ENCODE results near the gene UMODL1. TPM values are rescaled to one million over a fixed set of nuclear protein-coding genes. Genes with fewer than 3 reads are reported as not detected.

Gene UMODL1
- total and polyA plus RNA-seq, 2 of the 13 experiments (the other 11 are each of a cell fraction or from before 2014, with no cell fraction given), result not detected

DNA sequence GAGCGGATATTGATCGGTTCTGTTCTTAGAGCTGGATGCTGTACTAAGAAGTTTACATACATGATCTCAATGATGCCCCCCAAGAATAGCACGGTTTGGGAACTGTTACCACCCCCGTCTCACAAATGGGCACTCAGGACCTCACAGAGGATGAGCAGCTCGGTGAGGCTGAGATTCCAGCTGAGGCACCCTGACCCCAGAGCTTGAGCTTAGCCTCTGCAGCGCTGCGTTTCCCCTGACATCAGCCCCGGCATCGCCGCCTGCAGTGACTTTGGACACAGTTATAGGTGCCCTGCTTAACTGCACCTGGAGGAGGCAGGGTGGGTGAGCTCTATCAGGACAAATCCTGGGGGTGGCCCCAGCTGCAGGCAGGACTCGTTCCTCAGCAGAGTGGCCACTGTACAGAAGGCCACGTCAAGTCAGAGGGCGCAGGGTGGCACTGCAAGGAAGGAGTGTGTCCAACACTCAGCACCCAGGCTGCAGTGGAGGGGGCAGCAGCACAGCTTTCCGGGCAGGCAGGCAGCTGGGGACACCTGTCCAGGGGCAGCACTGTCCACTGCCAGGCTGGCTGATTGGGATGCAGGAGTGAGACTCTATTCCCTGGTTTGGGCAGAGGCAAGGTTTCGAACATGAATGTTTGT, 82.0 kb downstream of the UMODL1 start:
- Histone ChIP-seq H3K27ac (ENCODE audit: extremely low read length, insufficient read depth, low read length) (no peak overlapping the region), H3K27me3 (ENCODE audit: control insufficient read depth in 1 of 2, insufficient read depth in 2 of 2, low read length in 2 of 2) (peaks cover 4 to 21% of the 10 kb centered on the region in 2 experiments; a peak in 4 of 5 replicates), H3K9me3 (ENCODE audit: low read length) (no peaks in the 10 kb centered on the region), H3K36me3 (replicated peaks in 1 of 2; ENCODE audit: control insufficient read depth in 1 of 2, insufficient read depth in 2 of 2, low read length in 2 of 2) (no peaks in the 10 kb centered on the region), H3K4me2 (ENCODE audit: low read depth, low read length) (no peak overlapping the region), H3K9ac (ENCODE audit: insufficient read depth, low read depth, low read length) (no peak overlapping the region), H3K79me2 (ENCODE audit: insufficient read depth, low read length) (no peaks in the 10 kb centered on the region), H4K20me1 (ENCODE audit: insufficient read depth, low read length) (no peaks in the 10 kb centered on the region), H3K4me1 (ENCODE audit: insufficient read depth, low read length) (0 out of 2 replicates have a peak, but pooled peaks cover 7% of the 10 kb centered on the region), H3K4me3 (replicated peaks in 1 of 3; ENCODE audit: insufficient read depth in 1 of 3, low read depth in 2 of 3, low read length in 3 of 3) (no peak overlapping the region), H2AFZ (ENCODE audit: low read length) (no peak overlapping the region)
- no TSS peak for BruUV-seq (replicated peaks)
- in situ Hi-C loops (cut with HindIII; ENCODE audit: extremely low pct_ligation_motif_present, low pct_unique_long_range_greater_than_20kb) (loop anchor here (10.0 kb wide), 1 partner anchor 292 kb away; no protein-coding TSS in a partner anchor), intact Hi-C loops (cut with micrococcal nuclease; ENCODE audit: unreplicated experiment) (no loop called here)
- TF ChIP-seq ATF1 (CRISPR knock-in tag; IDR thresholded peaks at IDR 0.05) (no peak), HNRNPH1 (optimal IDR thresholded peaks at IDR 0.05; ENCODE audit: low read depth, low read length) (no peak), NR2F1 (CRISPR knock-in tag; IDR thresholded peaks at IDR 0.05) (no peak), ZNF44 (CRISPR knock-in tag; IDR thresholded peaks at IDR 0.05) (no peak), ZNF10 (CRISPR knock-in tag; IDR thresholded peaks at IDR 0.05; ENCODE audit: borderline replicate concordance, low read depth) (no peak), ZEB1 (IDR thresholded peaks at IDR 0.05; ENCODE audit: insufficient replicate concordance, low read depth) (no peak), NFYC (CRISPR knock-in tag; IDR thresholded peaks at IDR 0.05) (no peak), RFXANK (CRISPR knock-in tag; IDR thresholded peaks at IDR 0.05) (no peak)
- CTCF ChIA-PET (ENCODE audit: low intra/inter-chr PET ratio, low total read pairs), result no interaction called here
- DNase-seq (ENCODE audit: low spot score) (no peak), FAIRE-seq (no peak), ATAC-seq (no peak)
- 0% methylated on average over 1 of the region's 15 CpGs for WGBS (ENCODE audit: low lambda C conversion rate)
- POLR2A ChIA-PET, result no interaction called here

DNA sequence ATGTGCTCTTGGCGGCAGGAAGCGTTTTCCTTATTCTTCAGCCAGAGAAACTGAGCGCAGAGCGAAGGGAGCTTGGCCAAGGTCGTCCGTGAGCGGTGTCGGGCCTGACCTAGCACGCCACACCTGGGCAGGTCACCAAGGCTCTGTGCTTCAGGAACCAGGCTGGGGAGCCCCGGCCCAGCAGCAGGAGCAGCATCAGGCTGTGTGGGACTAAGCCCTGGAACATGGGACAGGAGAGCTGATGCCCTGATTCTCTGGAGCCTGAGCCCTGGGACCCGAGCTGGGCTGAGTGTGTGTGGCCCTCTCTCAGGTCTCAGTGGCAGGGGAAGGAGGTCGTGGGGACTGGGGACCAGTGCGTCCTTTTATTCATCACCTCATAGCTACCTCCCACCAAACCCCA, 82.6 kb downstream of the UMODL1 start:
- Histone ChIP-seq H3K36me3 (replicated peaks in 1 of 2; ENCODE audit: control insufficient read depth in 1 of 2, insufficient read depth in 2 of 2, low read length in 2 of 2) (no peaks in the 10 kb centered on the region), H3K27ac (ENCODE audit: extremely low read length, insufficient read depth, low read length) (no peak overlapping the region), H3K9me3 (ENCODE audit: low read length) (no peaks in the 10 kb centered on the region), H3K79me2 (ENCODE audit: insufficient read depth, low read length) (no peaks in the 10 kb centered on the region), H3K4me2 (ENCODE audit: low read depth, low read length) (no peak overlapping the region), H2AFZ (ENCODE audit: low read length) (no peak overlapping the region), H3K4me3 (replicated peaks in 1 of 3; ENCODE audit: insufficient read depth in 1 of 3, low read depth in 2 of 3, low read length in 3 of 3) (no peak overlapping the region), H4K20me1 (ENCODE audit: insufficient read depth, low read length) (no peaks in the 10 kb centered on the region), H3K9ac (ENCODE audit: insufficient read depth, low read depth, low read length) (no peak overlapping the region), H3K4me1 (ENCODE audit: insufficient read depth, low read length) (0 out of 2 replicates have a peak, but pooled peaks cover 7% of the 10 kb centered on the region), H3K27me3 (ENCODE audit: control insufficient read depth in 1 of 2, insufficient read depth in 2 of 2, low read length in 2 of 2) (peaks cover 4 to 15% of the 10 kb centered on the region in 2 experiments; a peak in 3 of 5 replicates)
- FAIRE-seq (no peak), DNase-seq (ENCODE audit: low spot score) (no peak), ATAC-seq (no peak)
- in situ Hi-C loops (cut with HindIII; ENCODE audit: extremely low pct_ligation_motif_present, low pct_unique_long_range_greater_than_20kb) (loop anchor here (10.0 kb wide), 1 partner anchor 291 kb away; no protein-coding TSS in a partner anchor), intact Hi-C loops (cut with micrococcal nuclease; ENCODE audit: unreplicated experiment) (no loop called here)
- 52% methylated on average over 11 of the region's 13 CpGs for WGBS (ENCODE audit: low lambda C conversion rate)
- POLR2A ChIA-PET, result no interaction called here
- BruUV-seq (replicated peaks), result no TSS peak
- CTCF ChIA-PET (ENCODE audit: low intra/inter-chr PET ratio, low total read pairs), result no interaction called here
- no peak for TF ChIP-seq ZNF3 (CRISPR knock-in tag; IDR thresholded peaks at IDR 0.05)
- TF ChIP-seq HES4 (CRISPR knock-in tag; IDR thresholded peaks at IDR 0.05; ENCODE audit: borderline replicate concordance), result no peak
- no peak for TF ChIP-seq MLLT10 (CRISPR knock-in tag; IDR thresholded peaks at IDR 0.05)
- no peak for TF ChIP-seq SPEN (CRISPR knock-in tag; IDR thresholded peaks at IDR 0.05; ENCODE audit: low read depth)
- no peak for TF ChIP-seq CREB1 (IDR thresholded peaks at IDR 0.05)
- no peak for TF ChIP-seq CREB1 (CRISPR knock-in tag; IDR thresholded peaks at IDR 0.05)
- TF ChIP-seq, protein P1, sequence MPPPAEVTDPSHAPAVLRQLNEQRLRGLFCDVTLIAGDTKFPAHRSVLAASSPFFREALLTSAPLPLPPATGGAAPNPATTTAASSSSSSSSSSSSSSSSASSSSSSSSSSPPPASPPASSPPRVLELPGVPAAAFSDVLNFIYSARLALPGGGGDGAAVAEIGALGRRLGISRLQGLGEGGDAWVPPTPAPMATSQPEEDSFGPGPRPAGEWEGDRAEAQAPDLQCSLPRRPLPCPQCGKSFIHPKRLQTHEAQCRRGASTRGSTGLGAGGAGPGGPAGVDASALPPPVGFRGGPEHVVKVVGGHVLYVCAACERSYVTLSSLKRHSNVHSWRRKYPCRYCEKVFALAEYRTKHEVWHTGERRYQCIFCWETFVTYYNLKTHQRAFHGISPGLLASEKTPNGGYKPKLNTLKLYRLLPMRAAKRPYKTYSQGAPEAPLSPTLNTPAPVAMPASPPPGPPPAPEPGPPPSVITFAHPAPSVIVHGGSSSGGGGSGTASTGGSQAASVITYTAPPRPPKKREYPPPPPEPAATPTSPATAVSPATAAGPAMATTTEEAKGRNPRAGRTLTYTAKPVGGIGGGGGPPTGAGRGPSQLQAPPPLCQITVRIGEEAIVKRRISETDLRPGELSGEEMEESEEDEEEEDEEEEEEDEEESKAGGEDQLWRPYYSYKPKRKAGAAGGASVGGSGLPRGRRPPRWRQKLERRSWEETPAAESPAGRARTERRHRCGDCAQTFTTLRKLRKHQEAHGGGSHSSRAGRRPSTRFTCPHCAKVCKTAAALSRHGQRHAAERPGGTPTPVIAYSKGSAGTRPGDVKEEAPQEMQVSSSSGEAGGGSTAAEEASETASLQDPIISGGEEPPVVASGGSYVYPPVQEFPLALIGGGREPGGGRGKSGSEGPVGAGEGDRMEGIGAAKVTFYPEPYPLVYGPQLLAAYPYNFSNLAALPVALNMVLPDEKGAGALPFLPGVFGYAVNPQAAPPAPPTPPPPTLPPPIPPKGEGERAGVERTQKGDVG (CRISPR knock-in tag; IDR thresholded peaks at IDR 0.05; ENCODE audit: borderline replicate concordance), result no peak
- TF ChIP-seq ZNF709 (CRISPR knock-in tag; IDR thresholded peaks at IDR 0.05), result no peak
- no peak for TF ChIP-seq ZNF383 (CRISPR knock-in tag; IDR thresholded peaks at IDR 0.05; ENCODE audit: borderline replicate concordance)
- no peak for TF ChIP-seq ZNF451 (CRISPR knock-in tag; IDR thresholded peaks at IDR 0.05)
